Left ventricle myocardium superior (tissue), 1 donor: ENCODE results near the gene ATF6. TPM values are rescaled to one million over a fixed set of nuclear protein-coding genes. Genes with fewer than 3 reads are reported as not detected.
"Not testable (repeated sequence)": the region's sequence is repeated elsewhere in the genome, so short reads cannot be mapped to it uniquely, and the experiment has no call there.

Experiments used
- ATAC-seq: fragments of 200-7000 bp; cut with Tn5 transposase; one replicate; pipeline ENCODE4 v1.9.1; 2020; ENCODE audit warnings: mild to moderate bottlenecking, moderate library complexity
- DNase-seq: peaks from one replicate; pipeline ENCODE4 v3.0.0-alpha.2; 2020
- intact Hi-C: fragments of 100-400 bp; cut with micrococcal nuclease; formaldehyde crosslinking; loops from one replicate; pipeline ENCODE4 v1.11.0; 2022
- total RNA-seq: library from RNA; stranded (reverse); fragmentation: NEBNext Ultra II Directional; extraction: Animal tissue kit (Norgen Biotek cat#: 25700); gene quantifications from one replicate; pipeline ENCODE4 v1.2.1, GENCODE V29; 2021
- donor health status: DM: no; HTN: yes; CAD: no; lungs with severe emphysema.

Gene ATF6
- total RNA-seq, 1 donor from 2014 or later = 12.8 TPM

- ATAC-seq (no peak), DNase-seq (no peak)
- intact Hi-C loops = no loop called here
These were observed 34.9 kb upstream of the ATF6 start for GRCh38 chr1:161731241-161731640.

- intact Hi-C loops = no loop called here
- DNase-seq (no peak), ATAC-seq (no peak)
These were observed 34.0 kb upstream of the ATF6 start for GRCh38 chr1:161731981-161732718.

DNA sequence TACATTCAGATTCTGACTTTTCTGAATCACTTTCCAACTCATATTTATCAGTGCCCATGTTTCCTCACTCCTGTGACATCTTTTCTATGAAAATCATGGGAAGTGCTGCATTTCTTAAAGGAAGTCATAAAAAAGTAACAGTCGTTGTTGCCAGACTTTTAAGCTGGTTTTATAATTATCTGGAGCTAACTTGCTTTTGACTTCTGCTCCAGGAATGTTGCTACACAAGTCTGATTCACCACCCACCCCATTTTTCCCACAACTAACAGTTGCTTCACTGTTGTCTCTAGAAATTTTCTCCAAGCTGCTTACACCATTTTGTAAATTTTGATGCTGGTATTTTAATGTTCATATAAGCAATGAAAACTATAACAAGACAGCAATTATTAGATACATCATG lies 32.6 kb upstream of the ATF6 start:
- DNase-seq (no peak), ATAC-seq (no peak)
- intact Hi-C loops = no loop called here

DNA sequence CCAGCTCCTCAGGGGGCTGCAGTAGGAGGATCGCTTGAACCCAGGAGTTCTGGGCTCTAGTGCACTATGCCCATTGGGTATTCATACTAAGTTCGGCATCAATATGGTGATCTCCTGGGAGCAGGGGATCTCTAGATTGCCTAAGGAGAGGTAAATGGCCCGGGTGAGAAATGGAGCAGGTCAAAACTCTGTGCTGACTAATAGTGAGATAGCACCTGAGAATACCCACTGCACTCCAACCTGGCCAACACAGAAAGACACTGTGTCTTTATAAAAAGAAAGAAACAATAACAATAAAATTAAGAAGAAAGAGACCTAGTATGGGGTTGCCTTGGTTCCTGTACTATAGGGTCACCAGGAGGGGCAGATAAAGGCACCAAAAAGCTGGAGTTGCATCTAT lies 30.3 kb upstream of the ATF6 start:
- DNase-seq (no peak), ATAC-seq (no peak)
- intact Hi-C loops = loop anchor here (5.0 kb wide), 1 partner anchor 89 kb away; no protein-coding TSS in a partner anchor

GRCh38 chr1:161736335-161736969 lies 29.7 kb upstream of the ATF6 start:
- no peak for DNase-seq
- no peak for ATAC-seq
- intact Hi-C loops = loop anchor here (5.0 kb wide), 1 partner anchor 89 kb away; no protein-coding TSS in a partner anchor

- DNase-seq (no peak), ATAC-seq (no peak)
- intact Hi-C loops = loop anchor here (5.0 kb wide), 1 partner anchor 90 kb away; no protein-coding TSS in a partner anchor
These were observed 28.5 kb upstream of the ATF6 start for GRCh38 chr1:161737625-161738024.

DNA sequence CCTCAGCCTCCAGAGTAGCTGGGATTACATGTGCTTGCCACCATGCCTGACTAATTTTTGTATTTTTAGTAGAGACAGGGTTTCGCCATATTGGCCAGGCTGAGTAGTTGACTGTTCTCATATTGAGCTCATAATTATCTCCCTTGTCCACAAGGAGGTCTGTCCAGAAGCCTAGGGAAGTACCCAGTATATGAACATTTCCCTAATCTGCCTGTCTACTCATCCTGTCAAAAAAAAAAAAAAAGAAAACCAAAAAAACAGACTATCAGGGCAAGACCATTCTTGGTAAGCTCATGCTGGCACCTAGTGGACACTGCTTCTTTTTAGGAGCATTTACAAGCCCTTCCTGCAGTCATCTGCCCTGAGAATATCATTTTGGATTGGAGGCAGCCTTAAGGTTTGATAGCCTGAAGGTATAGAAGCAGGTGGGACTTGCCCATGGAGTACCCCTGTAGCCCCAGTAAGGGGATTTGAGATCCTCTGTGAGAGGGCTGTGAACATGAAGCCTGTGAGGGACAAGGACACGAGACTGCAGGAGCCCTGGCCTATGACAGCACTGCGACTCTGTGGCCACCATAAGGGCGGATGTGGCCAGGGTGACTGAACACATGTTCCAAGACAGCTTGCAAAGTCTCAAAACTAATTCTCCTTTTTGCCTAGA lies 27.4 kb upstream of the ATF6 start:
- peak; percentile 49 for DNase-seq
- intact Hi-C loops = loop anchor here (5.0 kb wide), 1 partner anchor 91 kb away; no protein-coding TSS in a partner anchor

GRCh38 chr1:161739865-161740566 lies 26.1 kb upstream of the ATF6 start:
- intact Hi-C loops = loop anchor here (5.0 to 10.0 kb wide), 2 partner anchors 93 to 255 kb away; no protein-coding TSS in a partner anchor
- ATAC-seq (peak; percentile 66), DNase-seq (no peak)

More for the DNA sequence above, 27.4 kb upstream of the ATF6 start:
- ATAC-seq = peak; percentile 73

GRCh38 chr1:161740921-161741320 lies 25.2 kb upstream of the ATF6 start:
- intact Hi-C loops = loop anchor here (10.0 kb wide), 1 partner anchor 256 kb away; no protein-coding TSS in a partner anchor
- ATAC-seq (no peak), DNase-seq (no peak)

- intact Hi-C loops = loop anchor here (10.0 kb wide), 1 partner anchor 258 kb away; no protein-coding TSS in a partner anchor
- ATAC-seq (no peak), DNase-seq (no peak)
These were observed 22.9 kb upstream of the ATF6 start for GRCh38 chr1:161743231-161743630.

DNA sequence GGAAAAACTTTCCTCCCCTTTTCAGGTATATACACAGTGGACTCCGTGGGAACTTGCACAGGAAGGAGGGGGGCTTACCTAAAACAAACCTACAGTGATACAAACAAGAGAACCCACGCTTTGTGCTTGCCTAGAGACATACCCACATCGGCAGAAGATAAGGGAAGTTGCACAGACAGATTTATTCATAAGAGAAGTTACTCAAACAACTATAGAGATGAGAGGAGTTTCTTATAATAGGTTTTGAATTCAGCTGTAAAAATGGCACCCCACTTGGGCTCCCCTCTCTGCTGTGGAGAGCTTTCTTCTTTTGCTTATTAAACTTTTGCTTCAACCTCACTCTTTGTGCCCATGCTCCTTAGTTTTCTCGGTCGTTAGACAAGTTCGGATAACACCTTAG lies 18.3 kb upstream of the ATF6 start:
- DNase-seq = no peak
- intact Hi-C loops = loop anchor here (10.0 kb wide), 1 partner anchor 263 kb away; no protein-coding TSS in a partner anchor
- no peak for ATAC-seq

GRCh38 chr1:161749509-161750407 lies 16.4 kb upstream of the ATF6 start, which contains the start of gene DUSP12:
TSS of gene DUSP12 (plus strand) at chr1:161749786. CDS start at chr1:161749802, 16 bp downstream.
- intact Hi-C loops = loop anchor here (10.0 kb wide), 1 partner anchor 265 kb away; no protein-coding TSS in a partner anchor
- DNase-seq (peak; percentile 95), ATAC-seq (peak; percentile 100)

DNA sequence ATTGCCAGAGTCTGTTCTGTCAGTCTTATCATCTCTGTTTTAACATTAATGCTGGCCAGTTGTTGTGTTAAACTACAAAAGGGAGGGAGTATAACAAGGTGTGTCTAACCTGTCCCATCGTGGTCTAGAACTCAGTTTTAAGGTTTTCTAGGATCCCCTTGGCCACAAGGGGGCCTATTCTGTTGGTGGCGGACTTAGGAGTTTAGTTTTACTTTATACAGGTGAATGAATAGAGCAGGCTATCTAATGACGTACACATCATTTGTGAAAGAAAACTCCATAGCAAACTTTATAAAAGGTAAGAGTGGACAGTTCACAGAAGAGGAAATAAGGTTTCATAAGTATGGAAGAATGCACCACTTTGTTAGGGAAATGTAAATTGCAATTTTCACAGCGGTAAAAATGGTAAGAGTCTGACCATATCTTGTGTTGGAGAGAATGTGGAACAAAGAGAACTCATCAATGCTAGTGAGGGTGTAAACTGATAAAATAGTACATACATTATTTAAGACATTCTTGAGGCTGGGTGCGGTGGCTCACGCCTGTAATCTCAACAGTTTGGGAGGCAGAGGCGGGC lies 2.5 kb upstream of the ATF6 start:
- ATAC-seq = no peak
- no peak for DNase-seq
- intact Hi-C loops = no loop called here

DNA sequence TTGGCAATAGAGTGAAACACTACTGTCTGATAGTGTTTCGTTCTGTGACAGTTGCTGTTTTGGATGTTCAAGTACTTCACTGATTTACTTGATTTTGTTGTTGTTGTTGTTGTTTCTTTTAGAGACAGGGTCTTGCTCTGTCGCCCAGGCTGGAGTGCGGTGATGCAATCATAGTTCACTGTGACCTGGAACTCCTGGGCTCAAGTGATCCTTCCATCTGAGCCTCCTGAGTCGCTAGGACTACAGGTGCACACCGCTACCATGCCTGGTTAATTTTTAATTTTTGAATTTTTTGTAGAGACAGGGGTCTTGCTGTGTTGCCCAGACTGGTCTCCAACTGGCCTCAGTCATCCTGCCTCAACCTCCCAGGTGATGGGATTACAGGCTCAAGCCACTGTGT lies 2.3 kb downstream of the ATF6 start:
- DNase-seq (no peak), ATAC-seq (no peak)
- intact Hi-C loops = no loop called here

DNA sequence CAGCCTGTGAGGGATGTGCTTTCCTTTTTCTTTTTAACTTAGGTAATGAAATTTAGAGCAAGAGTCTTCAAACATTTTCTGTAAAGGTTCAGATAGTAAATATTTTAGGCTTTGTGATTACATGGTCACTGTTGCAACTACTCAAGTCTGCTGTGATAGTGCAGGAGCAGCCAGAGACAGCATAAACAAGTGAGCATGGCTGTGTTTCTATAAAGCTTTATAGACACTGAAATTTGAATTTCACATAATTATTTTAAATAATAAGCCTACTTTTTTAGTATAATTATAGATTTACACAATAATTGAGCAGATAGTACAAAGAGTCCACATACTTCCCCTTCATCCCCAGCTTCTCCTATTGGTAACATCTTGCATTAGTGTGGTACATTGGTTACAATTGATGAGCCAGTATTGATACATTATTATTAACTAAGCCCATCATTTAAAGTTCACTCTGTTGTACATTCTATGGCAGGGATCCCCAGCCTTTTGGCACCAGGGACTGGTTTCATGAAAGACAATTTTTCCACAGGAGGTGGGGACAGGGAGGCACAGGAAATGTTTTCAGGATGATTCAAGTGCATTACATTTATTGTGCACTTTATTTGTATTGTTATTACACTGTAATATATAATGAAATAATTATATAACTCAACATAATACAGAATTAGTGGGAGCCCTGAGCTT lies 3.0 kb downstream of the ATF6 start:
- ATAC-seq (no peak), DNase-seq (no peak)

DNA sequence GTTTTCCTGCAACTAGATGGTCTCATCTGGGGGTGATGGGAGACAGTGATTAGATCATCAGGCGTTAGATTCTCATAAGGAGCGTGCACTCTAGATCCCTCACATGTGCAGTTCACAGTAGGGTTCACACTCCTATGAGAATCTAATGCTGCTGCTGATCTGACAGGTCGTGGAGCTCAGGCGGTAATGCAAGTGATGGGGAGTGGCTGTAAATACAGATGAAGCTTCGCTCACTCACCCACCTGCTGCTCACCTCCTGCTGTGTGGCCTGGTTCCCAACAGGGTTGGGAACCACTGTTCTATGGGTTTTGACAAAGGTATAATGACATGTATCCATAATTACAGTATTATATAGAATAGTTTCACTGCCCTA lies 3.5 kb downstream of the ATF6 start:
- DNase-seq, intact Hi-C loops, ATAC-seq: not testable (repeated sequence)

More for the DNA sequence above, 3.0 kb downstream of the ATF6 start:
- intact Hi-C loops = no loop called here

GRCh38 chr1:161770250-161770649 lies 4.1 kb downstream of the ATF6 start:
- DNase-seq (no peak), ATAC-seq (no peak)
- intact Hi-C loops = no loop called here
